ENCODE results near the gene FHOD1.

FHOD1 gene

GRCh38 chr16:67260426-67261063 is 13.3 kb upstream of the FHOD1 start:
- H3K36me3 Mint-ChIP-seq, result peaks cover 3% of the 10 kb centered on the region
- no peak overlapping the region for H3K27ac Mint-ChIP-seq
- H3K4me3 Mint-ChIP-seq, result no peak overlapping the region

GRCh38 chr16:67259705-67260104 is 12.4 kb upstream of the FHOD1 start:
- Mint-ChIP-seq H3K36me3 (peaks cover 3% of the 10 kb centered on the region), H3K4me3 (no peak overlapping the region), H3K27me3 (peaks cover 9% of the 10 kb centered on the region), H3K4me1 (ENCODE audit: low read depth) (no peaks in the 10 kb centered on the region), H3K27ac (no peak overlapping the region), H3K9me3 (ENCODE audit: low read depth) (no peaks in the 10 kb centered on the region)

More at GRCh38 chr16:67260426-67261063, 13.3 kb upstream of the FHOD1 start:
- H3K4me1 Mint-ChIP-seq (ENCODE audit: low read depth), result no peaks in the 10 kb centered on the region
- peaks cover 9% of the 10 kb centered on the region for H3K27me3 Mint-ChIP-seq
- H3K9me3 Mint-ChIP-seq (ENCODE audit: low read depth), result no peaks in the 10 kb centered on the region

GRCh38 chr16:67258161-67258835 is 11.0 kb upstream of the FHOD1 start:
- Mint-ChIP-seq H3K9me3 (ENCODE audit: low read depth) (no peaks in the 10 kb centered on the region), H3K27me3 (peaks cover 9% of the 10 kb centered on the region), H3K4me1 (ENCODE audit: low read depth) (no peaks in the 10 kb centered on the region), H3K36me3 (peaks cover 3% of the 10 kb centered on the region), H3K27ac (no peak overlapping the region), H3K4me3 (no peak overlapping the region)

- Mint-ChIP-seq H3K27ac (no peak overlapping the region), H3K9me3 (ENCODE audit: low read depth) (no peaks in the 10 kb centered on the region), H3K36me3 (peaks cover 3% of the 10 kb centered on the region), H3K4me3 (no peak overlapping the region), H3K27me3 (peaks cover 9% of the 10 kb centered on the region), H3K4me1 (ENCODE audit: low read depth) (no peaks in the 10 kb centered on the region)
These were observed 10.3 kb upstream of the FHOD1 start for GRCh38 chr16:67257486-67258160.

GRCh38 chr16:67256701-67257230 is 9.5 kb upstream of the FHOD1 start:
- H3K36me3 Mint-ChIP-seq, result peaks cover 3% of the 10 kb centered on the region
- no peak overlapping the region for H3K27ac Mint-ChIP-seq
- peaks cover 5% of the 10 kb centered on the region for H3K27me3 Mint-ChIP-seq
- H3K4me1 Mint-ChIP-seq (ENCODE audit: low read depth), result no peaks in the 10 kb centered on the region
- no peaks in the 10 kb centered on the region for H3K9me3 Mint-ChIP-seq (ENCODE audit: low read depth)
- no peak overlapping the region for H3K4me3 Mint-ChIP-seq

GRCh38 chr16:67255553-67256221 is 8.4 kb upstream of the FHOD1 start:
- H3K27me3 Mint-ChIP-seq, result peaks cover 3% of the 10 kb centered on the region
- H3K9me3 Mint-ChIP-seq (ENCODE audit: low read depth), result no peaks in the 10 kb centered on the region
- H3K36me3 Mint-ChIP-seq, result peaks cover 3% of the 10 kb centered on the region
- H3K4me3 Mint-ChIP-seq, result no peak overlapping the region
- H3K27ac Mint-ChIP-seq, result no peak overlapping the region
- H3K4me1 Mint-ChIP-seq (ENCODE audit: low read depth), result no peaks in the 10 kb centered on the region

- H3K27me3 Mint-ChIP-seq, result peaks cover 3% of the 10 kb centered on the region
These were observed 7.7 kb upstream of the FHOD1 start for GRCh38 chr16:67254801-67255552.

GRCh38 chr16:67252609-67253497 is 5.6 kb upstream of the FHOD1 start:
- H3K27ac Mint-ChIP-seq, result no peak overlapping the region
- H3K4me1 Mint-ChIP-seq (ENCODE audit: low read depth), result peaks cover 14% of the 10 kb centered on the region
- peaks cover 3% of the 10 kb centered on the region for H3K36me3 Mint-ChIP-seq
- no peak overlapping the region for H3K4me3 Mint-ChIP-seq
- H3K9me3 Mint-ChIP-seq (ENCODE audit: low read depth), result no peaks in the 10 kb centered on the region
- H3K27me3 Mint-ChIP-seq, result no peaks in the 10 kb centered on the region

More at GRCh38 chr16:67254801-67255552, 7.7 kb upstream of the FHOD1 start:
- Mint-ChIP-seq H3K36me3 (peaks cover 3% of the 10 kb centered on the region), H3K9me3 (ENCODE audit: low read depth) (no peaks in the 10 kb centered on the region), H3K4me3 (no peak overlapping the region), H3K27ac (no peak overlapping the region), H3K4me1 (ENCODE audit: low read depth) (peaks cover 2% of the 10 kb centered on the region)

GRCh38 chr16:67250045-67250327 is 2.7 kb upstream of the FHOD1 start:
- H3K4me3 Mint-ChIP-seq, result peak overlapping the region; percentile 86
- H3K4me1 Mint-ChIP-seq (ENCODE audit: low read depth), result peaks cover 24% of the 10 kb centered on the region
- peak overlapping the region; percentile 80 for H3K27ac Mint-ChIP-seq
- H3K9me3 Mint-ChIP-seq (ENCODE audit: low read depth), result no peaks in the 10 kb centered on the region
- H3K36me3 Mint-ChIP-seq, result no peaks in the 10 kb centered on the region
- H3K27me3 Mint-ChIP-seq, result no peaks in the 10 kb centered on the region

GRCh38 chr16:67249178-67250044 is 2.1 kb upstream of the FHOD1 start:
- Mint-ChIP-seq H3K4me1 (ENCODE audit: low read depth) (peaks cover 30% of the 10 kb centered on the region), H3K27ac (peak overlapping the region; percentile 80), H3K27me3 (no peaks in the 10 kb centered on the region), H3K9me3 (ENCODE audit: low read depth) (no peaks in the 10 kb centered on the region), H3K36me3 (no peaks in the 10 kb centered on the region), H3K4me3 (peak overlapping the region; percentile 86)

GRCh38 chr16:67248401-67249177 is 1.3 kb upstream of the FHOD1 start, which contains the start of gene SLC9A5:
Gene SLC9A5 (plus strand): TSS chr16:67248979. CDS start chr16:67249015, 36 bp downstream.
- Mint-ChIP-seq H3K9me3 (ENCODE audit: low read depth) (no peaks in the 10 kb centered on the region), H3K27ac (peak within 1 kb of the TSS; percentile 86), H3K27me3 (no peaks in the 10 kb centered on the region), H3K36me3 (no peaks in the 10 kb centered on the region), H3K4me1 (ENCODE audit: low read depth) (peaks cover 36% of the 10 kb centered on the region), H3K4me3 (peak within 1 kb of the TSS; percentile 87)

GRCh38 chr16:67248073-67248400 is 756 bp upstream of the FHOD1 start:
- Mint-ChIP-seq H3K9me3 (ENCODE audit: low read depth) (no peaks in the 10 kb centered on the region), H3K27ac (peak overlapping the region; percentile 86), H3K4me1 (ENCODE audit: low read depth) (peaks cover 39% of the 10 kb centered on the region), H3K27me3 (no peaks in the 10 kb centered on the region), H3K4me3 (peak overlapping the region; percentile 87), H3K36me3 (no peaks in the 10 kb centered on the region)
